Right ventricle myocardium inferior (tissue), 1 donor: ENCODE results near the gene JAZF1. TPM values are rescaled to one million over a fixed set of nuclear protein-coding genes. Genes with fewer than 3 reads are reported as not detected.
"Not testable (repeated sequence)": the region's sequence is repeated elsewhere in the genome, so short reads cannot be mapped to it uniquely, and the experiment has no call there.

Source experiments
- ATAC-seq: fragments of 200-7000 bp; cut with Tn5 transposase; one replicate; pipeline ENCODE4 v1.9.1; 2020; ENCODE audit warnings: mild to moderate bottlenecking, moderate library complexity
- DNase-seq: peaks from one replicate; pipeline ENCODE4 v3.0.0; 2021; ENCODE audit errors: missing footprints
- intact Hi-C: fragments of 100-400 bp; cut with DNase I; formaldehyde crosslinking; loops from one replicate; pipeline ENCODE4 v1.11.0; 2022
- total RNA-seq: library from RNA; stranded (reverse); fragmentation: NEBNext Ultra II Directional; extraction: Animal tissue kit (Norgen Biotek cat#: 25700); gene quantifications from one replicate; pipeline ENCODE4 v1.2.1, GENCODE V29; 2021
- donor health status: DM: no; HTN: yes; CAD: no; lungs with severe emphysema.

The JAZF1 gene
- total RNA-seq, 1 donor from 2014 or later: 25.6 TPM

GRCh38 chr7:28014340-28014739 lies 166.3 kb downstream of the JAZF1 start:
- intact Hi-C loops: loop anchor here (10.0 kb wide), 1 partner anchor 180 kb away; no protein-coding TSS in a partner anchor
- DNase-seq, ATAC-seq: not testable (repeated sequence)

GRCh38 chr7:28013441-28013840 lies 167.2 kb downstream of the JAZF1 start:
- ATAC-seq (no peak), DNase-seq (no peak)
- intact Hi-C loops: loop anchor here (10.0 kb wide), 1 partner anchor 179 kb away; no protein-coding TSS in a partner anchor

GRCh38 chr7:28013019-28013418 lies 167.6 kb downstream of the JAZF1 start:
- ATAC-seq (no peak), DNase-seq (no peak)
- intact Hi-C loops: loop anchor here (10.0 kb wide), 1 partner anchor 178 kb away; no protein-coding TSS in a partner anchor

GRCh38 chr7:28008911-28009310 lies 171.7 kb downstream of the JAZF1 start:
- DNase-seq: no peak
- intact Hi-C loops: loop anchor here (5.0 kb wide), 1 partner anchor 62 kb away; no protein-coding TSS in a partner anchor
- no peak for ATAC-seq

- intact Hi-C loops: loop anchor here (5.0 kb wide), 1 partner anchor 61 kb away; no protein-coding TSS in a partner anchor
- DNase-seq (no peak), ATAC-seq (no peak)
These were observed 172.4 kb downstream of the JAZF1 start for GRCh38 chr7:28008171-28008570.

- intact Hi-C loops: loop anchor here (5.0 kb wide), 1 partner anchor 59 kb away; no protein-coding TSS in a partner anchor
- DNase-seq (no peak), ATAC-seq (no peak)
These were observed 174.1 kb downstream of the JAZF1 start for GRCh38 chr7:28006491-28006890.

GRCh38 chr7:28005847-28006231 lies 174.8 kb downstream of the JAZF1 start:
- intact Hi-C loops: loop anchor here (5.0 kb wide), 1 partner anchor 59 kb away; no protein-coding TSS in a partner anchor
- DNase-seq: no peak
- peak; percentile 21 for ATAC-seq

- no peak for DNase-seq
- intact Hi-C loops: loop anchor here (5.0 kb wide), 1 partner anchor 58 kb away; no protein-coding TSS in a partner anchor
- ATAC-seq: peak; percentile 95
These were observed 175.3 kb downstream of the JAZF1 start for GRCh38 chr7:28005075-28005846.

- ATAC-seq (no peak), DNase-seq (no peak)
- intact Hi-C loops: no loop called here
These were observed 177.2 kb downstream of the JAZF1 start for GRCh38 chr7:28003408-28003807.

GRCh38 chr7:28002638-28003037 lies 178.0 kb downstream of the JAZF1 start:
- DNase-seq: no peak
- ATAC-seq: no peak
- intact Hi-C loops: no loop called here

GRCh38 chr7:28001896-28002295 lies 178.7 kb downstream of the JAZF1 start:
- ATAC-seq: no peak
- DNase-seq: no peak
- intact Hi-C loops: no loop called here

- DNase-seq: no peak
- ATAC-seq: no peak
- intact Hi-C loops: no loop called here
These were observed 180.8 kb downstream of the JAZF1 start for GRCh38 chr7:27999829-28000228.

- ATAC-seq (no peak), DNase-seq (no peak)
- intact Hi-C loops: no loop called here
These were observed 182.2 kb downstream of the JAZF1 start for GRCh38 chr7:27998382-27998781.

- ATAC-seq (no peak), DNase-seq (no peak)
- intact Hi-C loops: no loop called here
These were observed 183.3 kb downstream of the JAZF1 start for GRCh38 chr7:27997188-27997707.

GRCh38 chr7:27996141-27996540 lies 184.5 kb downstream of the JAZF1 start:
- intact Hi-C loops: no loop called here
- DNase-seq: no peak
- ATAC-seq: no peak

- ATAC-seq: no peak
- intact Hi-C loops: no loop called here
- DNase-seq: no peak
These were observed 185.4 kb downstream of the JAZF1 start for GRCh38 chr7:27995228-27995627.

- intact Hi-C loops: no loop called here
- no peak for ATAC-seq
- DNase-seq: no peak
These were observed 186.0 kb downstream of the JAZF1 start for GRCh38 chr7:27994639-27995038.

GRCh38 chr7:27992755-27993493 lies 187.7 kb downstream of the JAZF1 start:
- DNase-seq (no peak), ATAC-seq (peak; percentile 42)
- intact Hi-C loops: no loop called here

GRCh38 chr7:27992097-27992496 lies 188.5 kb downstream of the JAZF1 start:
- DNase-seq (no peak), ATAC-seq (no peak)
- intact Hi-C loops: no loop called here
